Stimulated activated naive CD4-positive, alpha-beta T cell treated with Interleukin-2 at 50 U/mL for 16 hours (primary cell): Measurements from ENCODE around the gene SELENOF.
"Not testable (repeated sequence)": the region's sequence is repeated elsewhere in the genome, so short reads cannot be mapped to it uniquely, and the experiment has no call there.

Experiments used
- DNase-seq: peaks from one replicate; lab custom pipeline; 2025; lab: John Stamatoyannopoulos, UW

The SELENOF gene

GRCh38 chr1:86814118-86814517 is 99.8 kb downstream of the SELENOF start:
- DNase-seq = not testable (repeated sequence)
